Activated naive CD8-positive, alpha-beta T cell (primary cell): ENCODE data around the gene HINFP.

ENCODE experiments used
- H3K27ac Mint-ChIP-seq: one replicate; pipeline ENCODE4 v1.8.0; 2021; ENCODE audit warnings: mixed read lengths
- H3K27me3 Mint-ChIP-seq: one replicate; pipeline ENCODE4 v1.8.0; 2021; ENCODE audit warnings: mixed read lengths
- H3K36me3 Mint-ChIP-seq: one replicate; pipeline ENCODE4 v1.8.0; 2021; ENCODE audit warnings: mixed read lengths
- H3K4me1 Mint-ChIP-seq: one replicate; pipeline ENCODE4 v1.8.0; 2021; ENCODE audit warnings: low read depth, mixed read lengths
- H3K4me3 Mint-ChIP-seq: one replicate; pipeline ENCODE4 v1.8.0; 2021; ENCODE audit warnings: mild to moderate bottlenecking, mixed read lengths
- H3K9me3 Mint-ChIP-seq: one replicate; pipeline ENCODE4 v1.8.0; 2021; ENCODE audit warnings: low read depth, mixed read lengths

The HINFP gene

DNA sequence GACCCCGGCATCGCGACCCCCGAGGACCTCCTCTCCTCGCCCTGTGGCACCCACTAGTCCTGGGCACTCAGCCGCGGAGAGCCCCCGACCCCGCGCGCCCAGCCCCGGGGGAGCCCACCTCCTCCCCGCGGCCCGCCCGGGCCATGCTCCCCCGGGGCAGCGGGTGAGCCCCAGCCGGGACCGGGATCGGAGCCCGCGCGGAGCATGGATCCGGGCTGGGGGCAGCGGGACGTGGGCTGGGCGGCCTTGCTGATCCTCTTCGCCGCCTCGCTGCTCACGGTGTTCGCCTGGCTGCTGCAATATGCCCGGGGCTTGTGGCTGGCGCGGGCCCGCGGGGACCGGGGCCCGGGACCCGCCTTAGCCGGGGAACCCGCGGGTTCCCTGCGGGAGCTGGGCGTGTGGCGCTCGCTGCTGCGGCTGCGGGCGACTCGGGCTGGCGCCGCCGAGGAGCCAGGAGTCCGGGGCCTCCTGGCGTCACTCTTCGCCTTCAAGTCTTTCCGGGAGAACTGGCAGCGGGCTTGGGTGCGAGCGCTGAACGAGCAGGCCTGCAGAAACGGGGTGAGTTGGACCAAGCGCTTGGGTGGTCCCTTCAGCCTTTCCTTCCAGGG is 13.7 kb upstream of the HINFP start:
- H3K4me3 Mint-ChIP-seq: peak overlapping the region; percentile 94
- peaks cover 9% of the 10 kb centered on the region for H3K36me3 Mint-ChIP-seq
- H3K27me3 Mint-ChIP-seq: no peaks in the 10 kb centered on the region
- peaks cover 48% of the 10 kb centered on the region for H3K4me1 Mint-ChIP-seq
- peak overlapping the region; percentile 76 for H3K27ac Mint-ChIP-seq
- H3K9me3 Mint-ChIP-seq: no peaks in the 10 kb centered on the region

DNA sequence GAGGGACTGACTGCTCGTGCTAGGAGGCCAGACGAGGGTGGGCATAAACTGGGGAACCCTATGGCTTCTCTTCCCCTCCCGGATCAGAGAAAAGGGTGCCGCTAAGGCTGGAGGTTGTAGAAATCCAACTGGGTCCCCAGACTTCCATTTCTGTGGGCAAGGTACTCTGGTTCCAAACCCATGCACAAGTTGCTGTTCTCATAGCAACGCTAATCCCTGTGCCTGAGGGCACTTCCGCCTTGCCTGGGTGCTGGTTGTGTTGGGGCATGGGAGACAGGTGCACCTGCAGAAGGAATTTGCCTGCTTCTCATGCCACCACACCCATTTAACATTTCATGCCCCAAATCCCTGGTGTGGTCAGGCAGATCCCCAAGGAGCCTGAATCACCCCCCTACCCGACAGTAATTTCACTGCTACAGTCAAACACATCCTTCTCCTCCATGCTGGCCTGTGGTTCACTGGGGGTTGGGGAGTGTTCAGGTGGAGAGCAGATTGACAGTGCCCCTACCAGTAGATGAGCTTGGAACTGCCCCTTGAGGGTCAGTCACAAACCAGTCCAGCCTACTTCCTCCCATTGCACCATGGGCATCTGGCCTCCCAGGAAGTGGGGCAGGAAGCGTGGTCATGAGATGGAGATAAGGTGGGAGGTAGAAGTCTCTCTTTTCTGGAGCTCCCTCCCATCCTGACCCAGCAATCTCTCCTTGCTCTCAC is 13.1 kb upstream of the HINFP start:
- Mint-ChIP-seq H3K9me3 (no peaks in the 10 kb centered on the region), H3K36me3 (peaks cover 9% of the 10 kb centered on the region), H3K27ac (peak overlapping the region; percentile 76), H3K4me3 (peak overlapping the region; percentile 94), H3K4me1 (peaks cover 50% of the 10 kb centered on the region), H3K27me3 (no peaks in the 10 kb centered on the region)

DNA sequence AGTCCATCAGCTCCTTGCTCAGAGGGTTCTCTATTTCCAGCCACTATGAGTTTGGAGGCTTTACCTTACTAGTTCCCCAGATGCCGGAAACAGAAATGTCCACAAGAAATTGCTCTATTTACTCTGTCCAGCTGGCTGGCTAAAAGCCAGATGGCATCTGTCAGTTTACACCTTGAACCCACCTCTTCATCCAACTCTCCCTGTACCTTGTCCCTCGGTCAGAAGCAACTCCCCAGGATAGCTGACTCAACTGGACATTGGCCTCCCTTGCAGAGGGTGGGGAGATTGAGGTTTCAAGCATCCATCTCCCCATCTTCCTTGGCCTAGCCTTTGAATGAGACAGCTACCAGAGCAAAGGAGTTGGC is 12.5 kb upstream of the HINFP start:
- Mint-ChIP-seq H3K9me3 (no peaks in the 10 kb centered on the region), H3K27ac (peak overlapping the region; percentile 76), H3K36me3 (peaks cover 9% of the 10 kb centered on the region), H3K27me3 (no peaks in the 10 kb centered on the region), H3K4me3 (peak overlapping the region; percentile 94), H3K4me1 (peaks cover 48% of the 10 kb centered on the region)

DNA sequence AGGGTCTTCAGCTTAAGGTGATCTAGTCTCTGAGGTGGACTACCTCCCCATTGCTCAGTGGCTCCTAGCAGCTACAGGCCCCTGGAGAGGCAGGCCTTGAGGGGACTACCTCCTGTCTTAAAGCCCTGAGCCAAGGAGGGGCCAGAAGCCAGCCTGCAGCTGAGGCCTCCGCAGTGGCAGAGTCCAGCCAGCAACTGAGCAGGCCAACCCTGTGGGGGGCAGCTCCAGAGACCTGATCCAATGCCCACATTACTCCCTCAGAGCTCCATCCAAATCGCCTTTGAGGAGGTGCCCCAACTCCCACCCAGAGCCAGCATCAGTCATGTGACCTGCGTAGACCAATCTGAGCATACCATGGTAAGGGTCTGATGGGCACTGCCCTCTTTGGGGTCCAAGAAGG is 11.5 kb upstream of the HINFP start:
- Mint-ChIP-seq H3K36me3 (peaks cover 9% of the 10 kb centered on the region), H3K9me3 (no peaks in the 10 kb centered on the region), H3K4me1 (peaks cover 48% of the 10 kb centered on the region), H3K4me3 (peak overlapping the region; percentile 94), H3K27ac (peak overlapping the region; percentile 81), H3K27me3 (no peaks in the 10 kb centered on the region)

DNA sequence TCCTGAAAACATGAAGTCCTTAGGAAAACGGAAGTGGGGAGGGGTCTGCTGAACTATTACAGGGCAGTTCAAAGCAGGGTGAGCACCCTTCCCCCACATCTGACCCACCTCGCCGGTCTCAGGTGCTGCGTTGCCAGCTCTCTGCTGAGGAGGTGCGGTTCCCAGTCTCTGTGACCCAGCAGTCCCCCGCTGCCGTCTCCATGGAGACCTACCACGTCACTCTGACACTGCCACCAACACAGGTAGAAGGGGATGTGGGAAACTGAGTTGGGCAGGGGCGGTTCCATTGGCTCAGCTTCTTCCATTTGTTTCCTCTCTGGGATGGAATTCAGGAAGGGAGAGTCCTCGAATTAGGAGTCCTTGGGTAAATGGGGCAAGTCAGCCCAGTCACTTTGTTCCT is 10.9 kb upstream of the HINFP start:
- H3K36me3 Mint-ChIP-seq: peaks cover 13% of the 10 kb centered on the region
- H3K4me3 Mint-ChIP-seq: peak overlapping the region; percentile 9
- H3K27ac Mint-ChIP-seq: peak overlapping the region; percentile 81
- H3K4me1 Mint-ChIP-seq: peaks cover 49% of the 10 kb centered on the region
- H3K27me3 Mint-ChIP-seq: no peaks in the 10 kb centered on the region
- no peaks in the 10 kb centered on the region for H3K9me3 Mint-ChIP-seq

DNA sequence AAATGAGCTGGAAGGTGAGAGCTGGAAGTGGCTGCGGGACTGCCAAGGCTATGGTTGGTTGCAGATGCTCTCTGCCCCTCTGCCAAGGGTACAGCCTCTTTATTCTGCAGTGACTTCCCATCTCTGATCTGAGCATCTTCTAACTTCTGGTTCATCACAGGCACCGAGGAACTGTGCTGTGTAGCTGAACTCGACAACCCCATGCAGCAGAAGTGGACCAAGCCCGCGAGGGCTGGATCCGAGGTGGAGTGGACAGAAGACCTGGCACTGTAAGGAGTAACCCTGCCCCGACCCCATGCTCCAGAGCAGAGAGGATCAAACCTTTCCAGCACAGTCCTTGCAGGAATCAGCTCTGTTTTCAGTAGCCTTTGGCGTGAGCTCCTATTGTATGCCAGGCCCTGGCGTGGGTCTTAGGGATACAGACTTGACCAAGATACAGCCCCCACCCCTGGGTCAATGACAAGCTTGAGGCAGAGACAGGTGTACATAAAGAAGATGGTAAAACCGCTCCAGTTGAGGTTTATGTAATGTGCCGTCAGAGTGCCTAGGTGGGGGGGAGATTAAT is 9.9 kb upstream of the HINFP start:
- no peaks in the 10 kb centered on the region for H3K27me3 Mint-ChIP-seq
- H3K36me3 Mint-ChIP-seq: peaks cover 17% of the 10 kb centered on the region
- no peaks in the 10 kb centered on the region for H3K9me3 Mint-ChIP-seq
- H3K27ac Mint-ChIP-seq: peak overlapping the region; percentile 38
- peaks cover 54% of the 10 kb centered on the region for H3K4me1 Mint-ChIP-seq
- no peak overlapping the region for H3K4me3 Mint-ChIP-seq

DNA sequence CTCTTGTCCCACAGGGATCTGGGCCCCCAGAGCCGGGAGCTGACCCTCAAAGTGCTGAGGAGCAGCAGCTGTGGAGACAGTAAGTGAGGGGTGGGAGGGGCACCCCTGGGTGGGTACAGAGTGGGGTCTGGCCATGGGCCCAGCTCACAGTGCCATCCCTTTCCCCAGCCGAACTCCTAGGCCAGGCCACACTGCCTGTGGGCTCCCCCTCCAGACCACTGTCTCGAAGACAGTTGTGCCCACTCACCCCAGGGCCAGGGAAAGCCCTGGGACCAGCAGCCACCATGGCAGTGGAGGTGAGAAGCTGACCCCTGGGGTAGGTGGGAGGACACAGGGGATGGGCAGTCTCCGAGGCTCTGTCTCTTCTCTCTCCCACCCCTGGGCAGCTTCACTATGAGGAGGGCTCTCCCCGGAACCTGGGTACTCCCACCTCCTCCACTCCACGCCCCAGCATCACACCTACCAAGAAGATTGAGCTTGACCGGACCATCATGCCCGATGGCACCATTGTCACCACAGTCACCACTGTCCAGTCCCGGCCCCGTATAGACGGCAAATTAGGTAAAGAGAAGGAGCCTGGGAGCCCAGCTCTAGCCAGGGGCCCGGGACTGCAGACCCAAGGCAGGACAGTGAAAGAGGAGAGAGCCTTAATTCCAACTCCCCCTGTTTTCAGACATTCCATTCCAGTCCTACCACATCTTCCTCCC is 8.9 kb upstream of the HINFP start:
- Mint-ChIP-seq H3K4me1 (peaks cover 53% of the 10 kb centered on the region), H3K9me3 (no peaks in the 10 kb centered on the region), H3K27ac (peak overlapping the region; percentile 52), H3K27me3 (no peaks in the 10 kb centered on the region), H3K36me3 (peaks cover 17% of the 10 kb centered on the region), H3K4me3 (no peak overlapping the region)

DNA sequence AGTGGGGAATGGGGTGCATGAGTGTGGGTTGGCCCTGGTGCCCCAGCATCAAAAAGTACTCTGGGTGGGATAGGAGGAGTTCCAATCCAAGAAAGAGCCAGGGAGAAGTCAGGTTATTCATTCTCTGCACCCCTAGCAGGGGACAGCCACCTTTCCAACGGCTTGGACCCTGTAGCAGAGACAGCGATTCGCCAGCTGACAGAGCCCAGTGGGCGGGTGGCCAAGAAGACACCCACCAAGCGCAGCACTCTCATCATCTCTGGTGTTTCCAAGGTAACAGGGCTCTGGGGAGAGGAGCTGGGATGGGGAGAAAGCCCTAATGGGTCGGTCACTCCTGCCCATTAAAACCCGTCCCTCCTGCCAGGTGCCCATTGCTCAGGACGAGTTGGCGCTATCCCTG is 7.7 kb upstream of the HINFP start:
- Mint-ChIP-seq H3K4me3 (no peak overlapping the region), H3K4me1 (peaks cover 48% of the 10 kb centered on the region), H3K9me3 (no peaks in the 10 kb centered on the region), H3K27ac (peak overlapping the region; percentile 72), H3K36me3 (peaks cover 17% of the 10 kb centered on the region), H3K27me3 (no peaks in the 10 kb centered on the region)

DNA sequence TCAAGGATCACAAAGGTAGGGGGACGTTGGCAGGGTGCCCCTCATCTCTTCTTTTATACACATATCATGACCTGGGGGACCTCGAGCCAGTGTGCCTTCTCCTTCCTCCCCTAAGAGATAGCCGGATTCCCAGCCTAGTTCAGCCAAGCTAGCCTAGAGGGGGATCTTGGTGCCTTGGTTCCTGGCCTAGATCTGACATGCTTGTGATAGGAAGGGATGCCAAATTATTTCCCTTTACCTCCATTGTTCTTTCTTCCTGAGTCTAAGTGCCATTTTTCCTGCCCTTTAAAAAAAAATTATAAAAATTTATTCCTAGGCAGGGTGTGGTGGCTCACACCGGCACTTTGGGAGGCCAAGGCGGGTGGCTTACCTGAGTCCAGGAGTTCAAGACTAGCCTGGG is 7.0 kb upstream of the HINFP start:
- peak overlapping the region; percentile 72 for H3K27ac Mint-ChIP-seq
- H3K9me3 Mint-ChIP-seq: no peaks in the 10 kb centered on the region
- peaks cover 41% of the 10 kb centered on the region for H3K4me1 Mint-ChIP-seq
- H3K4me3 Mint-ChIP-seq: no peak overlapping the region
- H3K27me3 Mint-ChIP-seq: no peaks in the 10 kb centered on the region
- H3K36me3 Mint-ChIP-seq: peaks cover 17% of the 10 kb centered on the region

DNA sequence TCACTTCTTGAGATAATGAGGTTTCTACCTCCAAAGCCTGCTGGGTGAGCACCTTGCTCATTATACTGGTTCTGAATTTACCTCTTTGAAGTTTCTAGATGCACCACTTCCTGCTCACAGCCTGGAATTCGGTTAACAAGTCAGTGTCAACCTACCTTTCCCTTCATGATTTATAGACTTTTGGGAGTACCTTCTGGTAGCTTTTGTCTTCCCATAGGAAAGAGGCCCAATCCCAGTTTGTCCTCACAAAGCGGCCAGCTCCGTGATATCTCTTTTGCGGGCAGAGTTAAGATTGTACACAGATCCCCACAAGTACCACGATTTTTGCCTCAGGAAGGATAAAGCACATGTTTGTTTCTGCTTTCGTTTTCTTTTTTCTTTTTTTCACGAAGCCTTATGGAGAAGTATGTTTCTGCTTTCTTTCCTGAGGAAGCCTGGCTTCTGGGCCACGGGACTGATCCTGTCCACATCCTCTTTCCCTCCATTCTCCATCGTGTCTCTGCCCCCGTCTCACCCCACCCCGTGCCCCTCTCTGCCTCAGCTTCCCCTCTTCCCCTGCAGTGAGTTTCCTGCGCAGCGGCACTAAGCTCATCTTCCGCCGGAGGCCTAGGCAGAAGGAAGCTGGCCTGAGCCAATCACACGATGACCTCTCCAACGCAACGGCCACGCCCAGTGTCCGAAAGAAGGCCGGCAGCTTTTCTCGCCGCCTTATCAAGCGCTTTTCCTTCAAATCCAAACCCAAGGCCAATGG is 5.7 kb upstream of the HINFP start:
- no peaks in the 10 kb centered on the region for H3K9me3 Mint-ChIP-seq
- H3K27me3 Mint-ChIP-seq: no peaks in the 10 kb centered on the region
- peak overlapping the region; percentile 98 for H3K27ac Mint-ChIP-seq
- peak overlapping the region; percentile 83 for H3K4me3 Mint-ChIP-seq
- peaks cover 14% of the 10 kb centered on the region for H3K36me3 Mint-ChIP-seq
- peaks cover 37% of the 10 kb centered on the region for H3K4me1 Mint-ChIP-seq

DNA sequence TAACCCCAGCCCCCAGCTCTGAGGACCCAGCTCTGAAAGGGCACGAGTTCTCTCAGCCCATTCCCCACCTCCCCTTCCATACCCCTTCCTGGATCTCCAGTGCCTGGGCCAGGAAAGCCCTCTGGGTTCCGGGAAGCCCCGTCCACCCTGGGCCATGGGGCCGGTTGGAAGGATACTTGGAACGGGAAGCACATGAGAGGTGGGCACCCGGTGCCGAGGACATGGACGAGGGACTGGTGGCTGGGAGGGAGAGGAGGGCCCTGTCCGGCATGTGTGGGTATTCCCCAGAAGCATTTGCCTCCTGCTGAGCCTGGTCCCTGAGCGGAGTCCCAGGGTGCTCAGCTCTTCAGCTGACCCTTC is 5.2 kb upstream of the HINFP start:
- Mint-ChIP-seq H3K4me3 (peak overlapping the region; percentile 83), H3K27ac (peak overlapping the region; percentile 98), H3K27me3 (no peaks in the 10 kb centered on the region), H3K4me1 (peaks cover 40% of the 10 kb centered on the region), H3K9me3 (no peaks in the 10 kb centered on the region), H3K36me3 (peaks cover 14% of the 10 kb centered on the region)

DNA sequence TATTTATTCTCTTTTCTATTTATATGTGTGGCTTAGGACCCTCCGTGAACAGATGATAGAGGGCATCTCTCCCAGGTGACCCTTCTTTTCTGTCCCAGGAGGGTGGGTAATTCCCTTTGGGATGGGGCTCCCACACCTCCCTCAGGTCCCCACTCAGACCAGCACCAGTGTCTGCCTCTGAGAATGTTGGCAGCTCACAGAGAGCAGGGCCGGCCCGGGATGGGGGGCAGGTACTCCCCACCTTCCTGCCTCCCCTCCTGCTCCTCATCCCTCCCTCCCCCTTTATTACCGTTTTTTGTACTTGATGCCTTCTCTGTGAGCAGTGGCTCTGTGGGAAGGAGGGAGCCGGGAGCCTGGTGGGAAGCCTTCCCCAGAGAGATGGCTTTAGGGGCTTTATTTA is 4.8 kb upstream of the HINFP start:
- Mint-ChIP-seq H3K36me3 (peaks cover 11% of the 10 kb centered on the region), H3K4me3 (peak overlapping the region; percentile 83), H3K4me1 (peaks cover 40% of the 10 kb centered on the region), H3K27me3 (no peaks in the 10 kb centered on the region), H3K27ac (peak overlapping the region; percentile 86), H3K9me3 (no peaks in the 10 kb centered on the region)

DNA sequence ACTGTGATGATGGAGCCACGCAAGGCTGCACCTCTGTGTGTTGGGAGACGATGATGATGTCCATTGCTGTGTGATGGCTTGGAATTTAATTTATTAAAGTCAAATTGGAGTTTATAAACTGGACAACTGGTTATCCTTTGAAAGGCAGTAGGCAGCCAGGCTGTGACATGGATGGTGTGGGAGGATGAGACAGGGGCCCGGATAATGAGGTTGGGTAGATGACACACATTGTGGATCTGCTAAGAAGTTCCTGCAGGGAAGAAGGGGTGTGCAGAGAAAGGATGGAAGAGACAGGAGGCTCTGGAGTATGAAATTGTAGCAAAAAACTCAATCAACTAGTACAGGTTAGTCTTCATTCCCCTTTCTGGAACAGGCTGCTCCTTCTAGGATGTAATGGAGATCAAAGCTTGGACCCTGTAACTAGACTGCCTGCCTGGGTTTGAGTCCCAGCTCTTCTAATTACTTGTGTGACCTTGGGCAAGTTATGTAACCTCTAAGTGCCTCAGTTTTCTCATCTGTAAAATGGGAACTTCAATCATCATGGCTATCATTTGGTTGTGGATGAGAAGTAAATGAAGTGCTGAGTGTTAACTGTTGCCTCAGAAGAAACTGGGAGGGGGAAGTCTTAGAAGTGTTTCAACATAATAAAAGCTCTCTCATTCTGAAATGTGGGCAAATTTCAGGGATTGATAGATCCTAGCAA is 4.2 kb upstream of the HINFP start:
- Mint-ChIP-seq H3K4me3 (peak overlapping the region; percentile 3), H3K27ac (peak overlapping the region; percentile 69), H3K4me1 (peaks cover 44% of the 10 kb centered on the region), H3K27me3 (no peaks in the 10 kb centered on the region), H3K36me3 (peaks cover 8% of the 10 kb centered on the region), H3K9me3 (no peaks in the 10 kb centered on the region)

DNA sequence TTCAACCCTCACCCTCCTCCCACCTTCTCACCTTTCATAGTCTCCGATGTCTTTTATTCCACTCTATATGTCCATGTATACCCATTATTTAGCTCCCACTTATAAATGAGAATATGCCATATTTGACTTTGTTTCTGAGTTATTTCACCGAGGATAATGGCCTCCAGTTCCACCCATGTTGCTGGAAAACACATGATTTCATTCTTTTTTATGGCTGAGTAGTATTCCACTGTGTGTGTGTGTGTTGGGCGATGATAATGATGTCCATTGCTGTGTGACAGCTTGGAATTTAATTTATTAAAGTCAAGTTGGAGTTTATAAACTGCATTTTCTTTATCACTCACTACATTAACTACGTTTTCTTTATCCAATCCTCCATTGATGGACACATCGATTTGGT is 3.2 kb upstream of the HINFP start:
- H3K4me3 Mint-ChIP-seq: no peak overlapping the region
- peaks cover 8% of the 10 kb centered on the region for H3K36me3 Mint-ChIP-seq
- H3K4me1 Mint-ChIP-seq: peaks cover 49% of the 10 kb centered on the region
- no peaks in the 10 kb centered on the region for H3K27me3 Mint-ChIP-seq
- no peak overlapping the region for H3K27ac Mint-ChIP-seq
- no peaks in the 10 kb centered on the region for H3K9me3 Mint-ChIP-seq
